DND-41 (cell line): ENCODE data around the gene LRRC74A.

ENCODE experiments used
- ATAC-seq: fragments of 200-7000 bp; cut with Tn5 transposase; 3 replicates; pipeline ENCODE4 v1.9.1; 2021; ENCODE audit warnings: low read depth; ENCODE audit not compliant: insufficient read depth
- DNase-seq: peaks from one replicate; pipeline ENCODE4 v3.0.0-alpha.2; 2020
- H2AFZ ChIP-seq: 2 replicates; pipeline ENCODE4 v1.6.0; 2012; ENCODE audit warnings: low read depth, low read length
- H3K27ac ChIP-seq: 2 replicates; pipeline ENCODE4 v1.5.1; 2012; ENCODE audit warnings: low read length, inconsistent platforms
- H3K27me3 ChIP-seq: fragments of 200-600 bp; sonication (generic); 2 replicates; pipeline ENCODE4 v1.6.0; 2012; ENCODE audit warnings: low read length, mild to moderate bottlenecking, inconsistent platforms; ENCODE audit not compliant: insufficient read depth, poor library complexity
- H3K36me3 ChIP-seq: 2 replicates; pipeline ENCODE4 v1.5.1; 2012; ENCODE audit warnings: low read length, inconsistent platforms; ENCODE audit not compliant: insufficient read depth
- H3K4me1 ChIP-seq: 2 replicates; pipeline ENCODE4 v1.5.1; 2012; ENCODE audit warnings: mild to moderate bottlenecking, low read length; ENCODE audit not compliant: insufficient read depth
- H3K4me2 ChIP-seq: 2 replicates; pipeline ENCODE4 v1.6.0; 2012; ENCODE audit warnings: mild to moderate bottlenecking, moderate library complexity, low read length, inconsistent platforms; ENCODE audit not compliant: insufficient read depth
- H3K4me3 ChIP-seq, 2 experiments: fragments of 200-600 bp in 1 of 2; shearing (Covaris generic) in 1 of 2; 2 replicates each; pipeline ENCODE4 v1.5.1; 2012 to 2016; ENCODE audit warnings: inconsistent platforms in 2 of 2, low read length in 2 of 2, mild to moderate bottlenecking in 2 of 2, low read depth in 1 of 2, moderate library complexity in 1 of 2
- H3K79me2 ChIP-seq: 2 replicates; pipeline ENCODE4 v1.6.0; 2012; ENCODE audit warnings: low read length, inconsistent platforms; ENCODE audit not compliant: insufficient read depth
- H3K9ac ChIP-seq: 2 replicates; pipeline ENCODE4 v1.6.0; 2012; ENCODE audit warnings: low read depth, mild to moderate bottlenecking, inconsistent platforms, low read length, moderate library complexity
- H3K9me3 ChIP-seq: 2 replicates; pipeline ENCODE4 v1.5.1; 2012; ENCODE audit warnings: low read length, moderate library complexity, mild to moderate bottlenecking, inconsistent platforms; ENCODE audit not compliant: insufficient read depth, severe bottlenecking
- H4K20me1 ChIP-seq: 2 replicates; pipeline ENCODE4 v1.6.0; 2012; ENCODE audit warnings: low read length; ENCODE audit not compliant: insufficient read depth
- EZH2 ChIP-seq: IDR thresholded peaks from 3 replicates; pipeline ENCODE4 v1.6.1; 2012; ENCODE audit warnings: borderline replicate concordance, low read depth, mild to moderate bottlenecking, moderate library complexity, low read length, inconsistent platforms; ENCODE audit not compliant: severe bottlenecking
- TF ChIP-seq, protein P1 (sequence below): IDR thresholded peaks from 2 replicates; pipeline ENCODE4 v1.5.1; 2012; ENCODE audit warnings: borderline replicate concordance, low read length, moderate library complexity, mild to moderate bottlenecking; ENCODE audit not compliant: poor library complexity, severe bottlenecking; ENCODE audit errors: extremely low read depth

LRRC74A gene

DNA sequence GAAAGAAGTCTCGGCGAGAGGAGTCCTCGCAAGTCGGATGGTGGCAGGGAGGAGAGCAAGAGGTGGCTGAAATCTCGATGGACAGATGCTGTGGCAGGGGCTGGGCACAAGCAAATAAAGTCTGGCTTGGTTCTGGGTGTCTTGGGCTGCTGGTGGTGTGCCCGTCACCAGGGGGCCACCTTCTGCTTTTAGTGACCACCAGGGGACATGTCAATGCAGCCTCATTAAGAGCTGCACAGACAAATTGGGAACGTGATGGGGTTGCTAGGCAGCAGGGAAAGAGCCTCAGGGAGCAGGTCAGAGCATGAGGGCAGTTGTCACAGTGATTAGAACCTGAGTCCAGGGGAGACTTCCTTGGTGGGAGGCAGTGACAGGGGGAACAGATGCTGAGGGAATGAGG, 44.0 kb downstream of the LRRC74A start:
- Histone ChIP-seq H3K4me3 (no peak overlapping the region), H3K27me3 (no peaks in the 10 kb centered on the region), H3K79me2 (no peaks in the 10 kb centered on the region), H3K9ac (no peak overlapping the region), H3K4me1 (no peaks in the 10 kb centered on the region), H2AFZ (no peak overlapping the region), H3K27ac (no peak overlapping the region), H3K36me3 (no peaks in the 10 kb centered on the region), H3K9me3 (no peaks in the 10 kb centered on the region), H3K4me2 (no peak overlapping the region), H4K20me1 (no peaks in the 10 kb centered on the region)
- DNase-seq (no peak), ATAC-seq (no peak)
- TF ChIP-seq, protein P1, sequence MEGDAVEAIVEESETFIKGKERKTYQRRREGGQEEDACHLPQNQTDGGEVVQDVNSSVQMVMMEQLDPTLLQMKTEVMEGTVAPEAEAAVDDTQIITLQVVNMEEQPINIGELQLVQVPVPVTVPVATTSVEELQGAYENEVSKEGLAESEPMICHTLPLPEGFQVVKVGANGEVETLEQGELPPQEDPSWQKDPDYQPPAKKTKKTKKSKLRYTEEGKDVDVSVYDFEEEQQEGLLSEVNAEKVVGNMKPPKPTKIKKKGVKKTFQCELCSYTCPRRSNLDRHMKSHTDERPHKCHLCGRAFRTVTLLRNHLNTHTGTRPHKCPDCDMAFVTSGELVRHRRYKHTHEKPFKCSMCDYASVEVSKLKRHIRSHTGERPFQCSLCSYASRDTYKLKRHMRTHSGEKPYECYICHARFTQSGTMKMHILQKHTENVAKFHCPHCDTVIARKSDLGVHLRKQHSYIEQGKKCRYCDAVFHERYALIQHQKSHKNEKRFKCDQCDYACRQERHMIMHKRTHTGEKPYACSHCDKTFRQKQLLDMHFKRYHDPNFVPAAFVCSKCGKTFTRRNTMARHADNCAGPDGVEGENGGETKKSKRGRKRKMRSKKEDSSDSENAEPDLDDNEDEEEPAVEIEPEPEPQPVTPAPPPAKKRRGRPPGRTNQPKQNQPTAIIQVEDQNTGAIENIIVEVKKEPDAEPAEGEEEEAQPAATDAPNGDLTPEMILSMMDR, result peak; percentile 47
- no peak for TF ChIP-seq EZH2

DNA sequence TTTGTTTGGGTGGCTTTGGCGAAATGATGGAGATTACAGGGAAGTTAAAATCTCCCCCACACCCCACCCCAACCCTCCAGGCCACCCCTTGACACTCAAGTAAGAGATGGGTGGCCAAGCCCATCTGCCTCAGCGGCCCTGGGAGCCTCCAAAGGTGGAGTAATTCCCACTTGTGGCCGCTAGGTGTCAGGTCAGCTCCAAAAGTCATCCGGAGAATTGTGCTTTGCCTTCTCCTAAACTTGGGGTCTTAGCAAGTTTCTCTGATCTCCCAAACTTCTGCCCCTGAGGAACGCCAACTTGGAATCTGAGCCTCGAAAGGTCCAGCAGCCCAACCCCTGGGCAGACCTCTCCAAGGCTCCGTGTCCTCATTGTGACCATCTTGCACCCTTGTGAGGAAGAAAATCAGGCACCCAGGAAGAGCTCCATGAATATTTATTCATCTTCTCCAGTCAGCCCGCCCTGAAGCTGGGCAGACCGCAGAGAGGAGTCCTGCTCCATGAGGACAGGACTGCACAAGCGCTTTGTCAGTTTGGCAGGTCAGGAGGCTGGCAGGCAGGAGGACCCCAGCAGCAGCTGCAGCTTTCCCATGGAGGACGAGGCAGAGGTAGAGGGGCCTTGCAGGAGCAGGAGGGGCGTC, 46.7 kb downstream of the LRRC74A start:
- no peaks in the 10 kb centered on the region for H3K27me3 ChIP-seq
- H4K20me1 ChIP-seq, result no peaks in the 10 kb centered on the region
- H3K4me3 ChIP-seq, result no peak overlapping the region
- no peak for TF ChIP-seq EZH2
- TF ChIP-seq, protein P1, result peak; percentile 90
- DNase-seq (peak; percentile 72), ATAC-seq (peak; percentile 78)
- peak overlapping the region; percentile 50; the same call in 1 of the 2 replicates for H2AFZ ChIP-seq
- no peaks in the 10 kb centered on the region for H3K36me3 ChIP-seq
- no peak overlapping the region for H3K9ac ChIP-seq
- no peaks in the 10 kb centered on the region for H3K9me3 ChIP-seq
- no peaks in the 10 kb centered on the region for H3K79me2 ChIP-seq
- no peak overlapping the region for H3K4me2 ChIP-seq
- H3K27ac ChIP-seq, result no peak overlapping the region
- H3K4me1 ChIP-seq, result no peaks in the 10 kb centered on the region

DNA sequence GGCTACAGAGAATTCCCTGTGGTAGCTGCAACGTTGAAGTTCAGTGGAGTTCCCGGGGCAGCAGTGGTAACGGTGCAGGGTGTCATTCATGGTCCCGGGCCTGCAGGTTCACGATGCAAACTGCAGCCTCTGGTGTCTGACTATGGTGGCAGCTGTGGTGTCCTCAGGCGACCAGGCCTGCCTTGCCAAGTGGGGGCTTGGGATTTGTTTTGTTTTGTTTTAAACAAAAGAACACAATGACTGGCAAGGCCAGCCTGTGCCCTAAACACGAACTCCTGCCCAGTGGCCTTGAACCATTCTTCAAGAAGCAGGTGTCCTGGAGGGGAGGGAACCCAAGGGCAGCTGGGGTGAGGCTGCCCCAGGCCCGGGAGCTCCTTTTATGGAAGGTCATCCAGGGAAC, 48.5 kb downstream of the LRRC74A start:
- DNase-seq (no peak), ATAC-seq (no peak)
- no peak overlapping the region for H3K4me3 ChIP-seq
- H3K27ac ChIP-seq, result no peak overlapping the region
- H3K9ac ChIP-seq, result no peak overlapping the region
- TF ChIP-seq, protein P1, result no peak
- no peak for TF ChIP-seq EZH2
- H3K9me3 ChIP-seq, result no peaks in the 10 kb centered on the region
- H3K36me3 ChIP-seq, result no peaks in the 10 kb centered on the region
- no peaks in the 10 kb centered on the region for H3K4me1 ChIP-seq
- no peak overlapping the region for H3K4me2 ChIP-seq
- no peaks in the 10 kb centered on the region for H3K27me3 ChIP-seq
- H4K20me1 ChIP-seq, result no peaks in the 10 kb centered on the region
- H3K79me2 ChIP-seq, result no peaks in the 10 kb centered on the region
- H2AFZ ChIP-seq, result no peak overlapping the region

DNA sequence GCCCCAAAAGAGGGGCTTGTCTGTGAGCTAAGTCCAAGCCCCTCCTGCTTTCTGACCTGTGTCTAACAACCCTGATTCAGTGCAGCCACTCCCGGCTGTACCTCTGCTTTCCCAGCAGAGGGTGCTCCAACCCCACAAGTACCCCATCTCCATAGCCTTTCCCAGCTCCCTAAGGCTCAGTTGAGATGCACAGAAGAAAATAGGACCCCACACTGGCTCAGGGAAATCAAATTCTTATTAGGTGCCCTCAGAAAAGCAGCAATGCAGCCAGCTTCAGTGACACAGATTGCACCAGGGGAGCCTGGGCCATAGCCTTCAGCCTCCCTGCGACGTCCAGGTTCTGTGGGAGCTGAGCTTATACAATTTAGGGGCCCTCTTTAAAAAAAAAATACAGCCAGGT, 49.9 kb downstream of the LRRC74A start:
- Histone ChIP-seq H3K79me2 (no peaks in the 10 kb centered on the region), H3K4me3 (no peak overlapping the region), H4K20me1 (no peaks in the 10 kb centered on the region), H3K4me1 (no peaks in the 10 kb centered on the region), H3K27ac (no peak overlapping the region), H3K27me3 (no peaks in the 10 kb centered on the region), H3K4me2 (no peak overlapping the region), H3K9ac (no peak overlapping the region), H2AFZ (no peak overlapping the region), H3K36me3 (no peaks in the 10 kb centered on the region), H3K9me3 (no peaks in the 10 kb centered on the region)
- DNase-seq, result peak; percentile 54
- no peak for TF ChIP-seq EZH2
- TF ChIP-seq, protein P1, result peak; percentile 87
- ATAC-seq, result peak; percentile 81
